ENCODE measurements around the gene MUC6.

DNA sequence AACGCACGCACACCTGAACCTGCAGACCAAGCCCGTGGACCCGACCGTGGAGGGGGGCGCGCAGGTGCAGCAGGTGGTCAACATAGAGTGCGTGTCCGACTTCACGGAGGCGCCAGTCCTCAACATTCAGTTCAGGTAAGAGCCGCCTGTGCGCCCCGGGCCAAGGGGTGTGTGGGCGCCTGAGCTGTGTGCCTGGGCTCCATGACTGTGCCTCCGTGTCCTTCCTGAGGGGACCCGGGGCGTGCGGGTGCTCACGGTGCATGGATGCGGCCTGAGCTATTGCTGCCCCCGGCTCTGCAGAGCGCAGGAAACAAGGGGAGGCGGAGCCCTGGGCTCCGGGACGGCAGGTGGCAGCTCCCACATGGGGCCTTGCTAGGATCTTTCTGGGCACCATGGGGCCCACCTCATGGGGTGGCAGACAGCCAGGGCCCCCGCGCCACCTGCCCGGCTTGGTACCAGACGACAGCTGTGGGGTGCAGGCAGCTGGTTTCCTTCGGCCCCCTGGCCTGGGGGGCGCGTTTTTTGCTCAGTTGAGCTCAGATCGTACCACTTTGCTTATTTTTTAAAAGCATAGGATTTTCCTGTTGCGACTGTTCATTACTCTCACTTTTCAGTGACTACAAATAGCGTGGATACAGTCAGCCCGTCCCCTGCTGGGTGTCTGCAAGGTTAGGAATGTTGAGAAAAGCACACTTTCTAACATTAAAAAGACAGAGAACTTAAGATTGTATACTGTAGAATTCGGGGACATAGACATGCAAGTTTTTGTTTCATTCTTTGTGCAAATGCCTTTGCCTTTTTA, 28.3 kb downstream of the MUC6 start:
- no peak for TF ChIP-seq POLR2A (IDR thresholded peaks at IDR 0.05)
- TF ChIP-seq CTCF (IDR thresholded peaks at IDR 0.05), result no peak

Measured in uterus (tissue), 2 donors.